Spleen (tissue), 11 donors: ENCODE results near the gene PEX14. TPM values are rescaled to one million over a fixed set of nuclear protein-coding genes. Genes with fewer than 3 reads are reported as not detected.

Experiments used
- DNase-seq: peaks from one replicate; pipeline ENCODE4 v3.0.0-alpha.2; 2020
- H3K27ac ChIP-seq, 8 donors: fragments of 200-600 bp; sonication (generic) in 7 of 8; 1 replicate in 4 of 8; 2 replicates in 4 of 8; pipeline versions ENCODE4 v1.5.0 to v1.8.0; 2016 to 2021; ENCODE audit warnings: inconsistent platforms in 4 of 8, mild to moderate bottlenecking in 4 of 8, moderate library complexity in 1 of 8
- H3K27me3 ChIP-seq, 7 donors: fragments of 200-600 bp; sonication (generic) in 6 of 7; replicated peaks in 1 of 7; 1 replicate in 4 of 7; 2 replicates in 3 of 7; pipeline versions ENCODE4 v1.5.0 to v1.8.0; 2016 to 2021; ENCODE audit warnings: inconsistent platforms in 3 of 7, mild to moderate bottlenecking in 1 of 7
- H3K36me3 ChIP-seq, 6 donors: fragments of 200-600 bp; sonication (generic) in 5 of 6; 1 replicate in 4 of 6; 2 replicates in 2 of 6; pipeline versions ENCODE4 v1.5.0 to v1.8.0; 2016 to 2021; ENCODE audit warnings: inconsistent platforms in 2 of 6
- H3K4me1 ChIP-seq, 6 donors: fragments of 200-600 bp; sonication (generic) in 5 of 6; 1 replicate in 3 of 6; 2 replicates in 3 of 6; pipeline versions ENCODE4 v1.5.0 to v1.8.0; 2016 to 2021; ENCODE audit warnings: inconsistent platforms in 3 of 6
- H3K4me3 ChIP-seq, 8 donors: fragments of 200-600 bp; sonication (generic) in 7 of 8; 1 replicate in 4 of 8; 2 replicates in 4 of 8; pipeline versions ENCODE4 v1.5.0 to v1.8.0; 2016 to 2021; ENCODE audit warnings: inconsistent platforms in 4 of 8, mild to moderate bottlenecking in 4 of 8, moderate library complexity in 2 of 8
- H3K9me3 ChIP-seq, 8 donors: fragments of 200-600 bp; sonication (generic) in 7 of 8; 1 replicate in 4 of 8; 2 replicates in 4 of 8; pipeline versions ENCODE4 v1.5.0 to v1.8.0; 2016 to 2021; ENCODE audit warnings: inconsistent platforms in 4 of 8
- CTCF ChIP-seq, 11 experiments: fragments of 200-600 bp in 7 of 11; fragments of 450-650 bp in 4 of 11; sonication (generic) in 4 of 11; IDR thresholded peaks in 8 of 11; conservative IDR thresholded peaks in 3 of 11; 1 replicate in 7 of 11; 2 replicates in 4 of 11; pipeline versions ENCODE4 v1.4.0 to v1.8.0; 2016 to 2021; ENCODE audit warnings: antibody characterized with exemption in 11 of 11, inconsistent platforms in 4 of 11, mild to moderate bottlenecking in 1 of 11
- POLR2A ChIP-seq, 3 donors: fragments of 450-650 bp; IDR thresholded peaks; one replicate each; pipeline ENCODE4 v1.5.1; 2017; ENCODE audit warnings: antibody characterized with exemption in 3 of 3, mild to moderate bottlenecking in 1 of 3
- POLR2AphosphoS5 ChIP-seq, 3 donors: sonication (generic); formaldehyde crosslinking; IDR thresholded peaks; one replicate each; pipeline ENCODE4 v1.5.1; 2017; ENCODE audit warnings: antibody characterized with exemption in 3 of 3
- WGBS, 5 donors: extraction: QIAGEN DNeasy Blood & Tissue Kit in 3 of 5; methylation state at CpG; one replicate each; pipeline versions ENCODE4 v1.1.5 to v1.1.7; 2013 to 2018; 5-methylcytosine and 5-hydroxymethylcytosine counted together
- intact Hi-C: fragments of 100-400 bp; cut with DNase I; formaldehyde crosslinking; loops from one replicate; pipeline ENCODE4 v1.15.0; 2023; ENCODE audit warnings: low total_unique reads
- polyA plus RNA-seq, 3 donors: library from polyadenylated mRNA; stranded (reverse); fragments of 200-250 nt; gene quantifications; one replicate each; pipeline ENCODE4 v1.2.1, GENCODE V29; 2013
- total RNA-seq, 7 donors: library from RNA; depleted of rRNA in 3 of 7; stranded (reverse); fragments of >200 nt in 3 of 7; fragmentation: NEBNext Ultra II Directional in 4 of 7; extraction: Animal tissue kit (Norgen Biotek cat#: 25700) in 4 of 7; gene quantifications; one replicate each; pipeline versions ENCODE4 v1.1.0 to v1.2.1, GENCODE V29; 2016 to 2021
- donor health status: healthy with polysubstance abuse.
- donor health status: DM: no; HTN: no; CAD: no; lungs with moderate emphysema.
- donor health status: DM: no; HTN: no; CAD: no.
- donor health status: Bipolar disorder and iron deficiency.
- donor health status: healthy.
- donor health status: DM: no; HTN: no; CAD: no.
- donor health status: DM: yes; HTN: yes; CAD: no.

The PEX14 gene
- total and polyA plus RNA-seq, 10 donors: 9.3 to 19.7 (median 12.1) TPM

DNA sequence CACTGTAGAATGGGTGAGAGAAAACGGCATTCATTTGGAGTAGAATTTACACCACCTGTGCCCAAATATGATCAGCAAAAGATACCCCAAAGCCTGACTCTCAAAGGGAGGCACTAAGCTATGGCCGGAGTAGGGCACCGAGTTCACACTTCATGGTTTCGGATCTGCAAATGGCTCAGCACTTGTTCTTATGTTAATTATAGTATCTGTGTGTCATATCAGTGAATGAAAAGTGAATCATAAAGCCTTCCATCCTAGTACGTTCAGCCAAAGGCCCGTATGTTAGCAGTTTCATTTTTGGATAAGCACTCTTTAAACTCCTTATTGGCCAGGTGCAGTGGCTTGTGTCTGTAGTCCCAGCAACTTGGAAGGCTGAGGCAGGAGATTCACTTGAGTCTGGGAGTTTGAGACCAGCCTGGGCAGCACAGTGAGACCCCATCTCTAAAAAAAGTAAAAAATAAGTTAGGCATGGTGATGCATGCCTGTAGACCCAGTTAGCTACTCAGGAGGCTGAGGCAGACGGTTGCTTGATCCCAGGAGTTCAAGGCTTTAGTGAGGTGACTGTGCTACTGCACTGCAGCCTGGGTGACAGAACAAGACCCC lies 29.9 kb upstream of the PEX14 start:
- 85 to 91% (median 89%) methylated on average over 7 of the region's 7 CpGs for WGBS, 5 donors
- Histone ChIP-seq H3K27me3 (no peaks in the 10 kb centered on the region), H3K27ac (no peak overlapping the region), H3K4me1 (no peaks in the 10 kb centered on the region), H3K9me3 (no peaks in the 10 kb centered on the region), H3K36me3 (peaks cover 0 to 15% (median 0%) of the 10 kb centered on the region in 6 donors), H3K4me3 (no peak overlapping the region)
- DNase-seq: no peak
- no peak for TF ChIP-seq POLR2AphosphoS5 (IDR thresholded peaks at IDR 0.05)
- TF ChIP-seq POLR2A (IDR thresholded peaks at IDR 0.05): no peak
- no peak for TF ChIP-seq CTCF (IDR thresholded peaks at IDR 0.05 in 8 of 11, conservative IDR thresholded peaks at IDR 0.05 in 3 of 11)
- intact Hi-C loops: no loop called here

GRCh38 chr1:10446790-10447422 lies 27.8 kb upstream of the PEX14 start:
- H3K4me1 ChIP-seq: peaks cover 0 to 11% (median 4%) of the 10 kb centered on the region in 6 donors
- no peak for DNase-seq
- no peaks in the 10 kb centered on the region for H3K27me3 ChIP-seq
- H3K4me3 ChIP-seq: no peak overlapping the region
- H3K9me3 ChIP-seq: no peaks in the 10 kb centered on the region
- 90 to 97% (median 92%) methylated on average over 7 of the region's 7 CpGs for WGBS, 5 donors
- intact Hi-C loops: no loop called here
- peaks cover 0 to 9% (median 0%) of the 10 kb centered on the region in 6 donors for H3K36me3 ChIP-seq
- TF ChIP-seq CTCF (IDR thresholded peaks at IDR 0.05 in 8 of 11, conservative IDR thresholded peaks at IDR 0.05 in 3 of 11): no peak
- no peak for TF ChIP-seq POLR2A (IDR thresholded peaks at IDR 0.05)
- TF ChIP-seq POLR2AphosphoS5 (IDR thresholded peaks at IDR 0.05): no peak
- no peak overlapping the region for H3K27ac ChIP-seq

- H3K4me1 ChIP-seq: peaks cover 0 to 12% (median 4%) of the 10 kb centered on the region in 6 donors
- H3K4me3 ChIP-seq: no peak within 1 kb of the TSS
- DNase-seq: no peak
- no peaks in the 10 kb centered on the region for H3K27me3 ChIP-seq
- peaks cover 0 to 3% (median 0%) of the 10 kb centered on the region in 6 donors for H3K36me3 ChIP-seq
- intact Hi-C loops: no loop called here
- WGBS, 5 donors: 81 to 92% (median 85%) methylated on average over 10 of the region's 10 CpGs
- TF ChIP-seq POLR2AphosphoS5 (IDR thresholded peaks at IDR 0.05) (no peak), POLR2A (IDR thresholded peaks at IDR 0.05) (no peak), CTCF (IDR thresholded peaks at IDR 0.05 in 8 of 11, conservative IDR thresholded peaks at IDR 0.05 in 3 of 11) (no peak)
- no peak within 1 kb of the TSS for H3K27ac ChIP-seq
- peaks cover 0 to 6% (median 0%) of the 10 kb centered on the region in 8 donors for H3K9me3 ChIP-seq
Measured at GRCh38 chr1:10449751-10450150, 25.0 kb upstream of the PEX14 start, which contains the start of gene CORT. TSS of gene CORT (plus strand) at chr1:10450031. CDS start at chr1:10450224, 193 bp downstream.

DNA sequence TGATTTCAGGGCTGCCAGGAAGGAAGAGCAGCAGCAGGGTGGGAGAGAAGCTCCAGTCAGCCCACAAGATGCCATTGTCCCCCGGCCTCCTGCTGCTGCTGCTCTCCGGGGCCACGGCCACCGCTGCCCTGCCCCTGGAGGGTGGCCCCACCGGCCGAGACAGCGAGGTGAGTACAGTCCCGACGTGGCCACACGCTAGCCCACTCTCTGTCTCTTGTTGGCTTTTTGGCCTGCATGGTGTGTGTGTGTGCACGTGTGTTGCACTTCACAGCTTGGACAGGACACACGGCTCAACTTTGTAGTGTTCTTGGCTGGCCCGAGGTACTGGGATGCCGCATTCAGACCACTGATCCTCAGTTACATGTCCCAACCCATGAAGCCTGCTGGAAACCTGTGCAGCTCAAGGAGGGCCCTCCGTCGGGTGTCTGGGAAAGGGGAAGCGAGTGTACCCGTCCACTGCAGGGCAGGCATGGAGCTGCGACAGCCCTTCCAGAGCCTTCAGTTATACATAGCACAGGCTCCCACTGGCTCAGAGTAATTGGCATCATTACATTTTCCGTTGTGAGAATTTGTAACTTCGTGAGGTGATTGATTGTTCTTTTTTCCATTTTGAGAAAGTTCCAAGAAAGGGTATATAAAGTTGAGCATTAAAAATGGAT lies 24.5 kb upstream of the PEX14 start:
- TF ChIP-seq POLR2AphosphoS5 (IDR thresholded peaks at IDR 0.05) (peak in 2 of 3 donors; percentile 8 to 52), POLR2A (IDR thresholded peaks at IDR 0.05) (no peak), CTCF (IDR thresholded peaks at IDR 0.05 in 8 of 11, conservative IDR thresholded peaks at IDR 0.05 in 3 of 11) (no peak)
- H3K27me3 ChIP-seq: no peaks in the 10 kb centered on the region
- peaks cover 0 to 6% (median 0%) of the 10 kb centered on the region in 8 donors for H3K9me3 ChIP-seq
- H3K4me1 ChIP-seq: peaks cover 0 to 12% (median 4%) of the 10 kb centered on the region in 6 donors
- no peaks in the 10 kb centered on the region for H3K36me3 ChIP-seq
- 79 to 95% (median 93%) methylated on average over 11 to 21 of the region's 21 CpGs for WGBS, 5 donors
- intact Hi-C loops: no loop called here
- H3K4me3 ChIP-seq: no peak overlapping the region
- DNase-seq: no peak
- no peak overlapping the region for H3K27ac ChIP-seq
